GM19438 (cell line): ENCODE results near the gene HAVCR2.

Source experiments
- ATAC-seq: cut with Tn5 transposase; IDR thresholded peaks from one replicate; pipeline ENCODE4 v1.9.1; 2021; ENCODE audit warnings: low read depth; ENCODE audit not compliant: unreplicated experiment

The HAVCR2 gene

GRCh38 chr5:157108976-157109375, at the start of gene HAVCR2:
HAVCR2 (minus strand) TSS chr5:157109044; CDS start chr5:157108983, 61 bp downstream.
- peak; percentile 73 for ATAC-seq

GRCh38 chr5:157157293-157157891, 48.5 kb upstream of the HAVCR2 start:
- ATAC-seq: no peak

- ATAC-seq: no peak
Observed at GRCh38 chr5:157155297-157155696, 46.5 kb upstream of the HAVCR2 start.

- ATAC-seq: no peak
Observed at GRCh38 chr5:157150995-157151394, 42.2 kb upstream of the HAVCR2 start.

GRCh38 chr5:157148734-157149615, 40.1 kb upstream of the HAVCR2 start:
- peak; percentile 70 for ATAC-seq

- peak; percentile 45 for ATAC-seq
Observed at GRCh38 chr5:157143127-157143971, 34.5 kb upstream of the HAVCR2 start.

GRCh38 chr5:157142317-157143126, 33.7 kb upstream of the HAVCR2 start, which contains the start of gene MED7:
MED7 (minus strand) TSS chr5:157142865; CDS start chr5:157139431, 3,434 bp downstream.
- peak; percentile 99 for ATAC-seq

- no peak for ATAC-seq
Observed at GRCh38 chr5:157137691-157138090, 28.8 kb upstream of the HAVCR2 start.

- no peak for ATAC-seq
Observed at GRCh38 chr5:157132281-157132612, 23.4 kb upstream of the HAVCR2 start.

GRCh38 chr5:157130925-157131324, 22.1 kb upstream of the HAVCR2 start:
- no peak for ATAC-seq

GRCh38 chr5:157121709-157122108, 12.9 kb upstream of the HAVCR2 start:
- ATAC-seq: no peak

GRCh38 chr5:157120102-157120501, 11.3 kb upstream of the HAVCR2 start:
- ATAC-seq: no peak

GRCh38 chr5:157116483-157116954, 7.7 kb upstream of the HAVCR2 start:
- no peak for ATAC-seq

GRCh38 chr5:157115502-157115901, 6.7 kb upstream of the HAVCR2 start:
- ATAC-seq: no peak

GRCh38 chr5:157115012-157115411, 6.2 kb upstream of the HAVCR2 start:
- ATAC-seq: no peak

GRCh38 chr5:157113002-157113401, 4.2 kb upstream of the HAVCR2 start:
- ATAC-seq: no peak

GRCh38 chr5:157109744-157110143, 900 bp upstream of the HAVCR2 start:
- ATAC-seq: peak; percentile 76

- no peak for ATAC-seq
Observed at GRCh38 chr5:157107508-157107907, 1.3 kb downstream of the HAVCR2 start.

- ATAC-seq: no peak
Observed at GRCh38 chr5:157106630-157107461, 2.0 kb downstream of the HAVCR2 start.
